ACHN (cell line): ENCODE results near the gene AP1G1.
"Not testable (repeated sequence)": the region's sequence is repeated elsewhere in the genome, so short reads cannot be mapped to it uniquely, and the experiment has no call there.

Experiments used
- DNase-seq: peaks from one replicate; pipeline ENCODE4 v3.0.0-alpha.2; 2015
- in situ Hi-C: cut with HindIII; loops from 2 replicates; pipeline ENCODE4 v1.10.0; 2017; ENCODE audit warnings: low sequenced_read_pairs, low pct_ligation_motif_present, low pct_unique_long_range_greater_than_20kb

The AP1G1 gene

DNA sequence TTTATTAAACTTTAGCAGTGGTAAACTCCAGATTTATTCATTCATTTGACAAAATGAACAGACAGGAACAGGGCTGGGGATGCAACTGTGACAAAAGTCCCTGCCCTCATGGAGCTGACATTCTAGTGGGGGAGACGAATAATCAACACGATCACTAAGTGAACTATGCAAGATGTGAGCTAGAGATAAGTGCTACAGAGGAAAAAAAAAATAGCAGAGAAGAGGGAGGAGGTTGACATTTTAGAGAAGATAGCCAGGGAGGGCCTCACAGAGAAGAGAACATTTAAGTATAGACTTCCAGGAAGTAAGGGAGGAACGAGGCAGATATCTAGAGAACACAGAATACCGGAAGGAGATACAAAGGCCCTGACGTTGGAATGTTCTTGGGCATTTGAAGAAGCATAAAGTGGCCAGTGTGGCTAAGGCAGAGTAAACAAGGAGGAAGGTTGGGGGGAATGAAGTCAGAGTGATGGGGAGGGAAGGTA is 17.9 kb upstream of the AP1G1 start:
- in situ Hi-C loops: no loop called here
- no peak for DNase-seq

DNA sequence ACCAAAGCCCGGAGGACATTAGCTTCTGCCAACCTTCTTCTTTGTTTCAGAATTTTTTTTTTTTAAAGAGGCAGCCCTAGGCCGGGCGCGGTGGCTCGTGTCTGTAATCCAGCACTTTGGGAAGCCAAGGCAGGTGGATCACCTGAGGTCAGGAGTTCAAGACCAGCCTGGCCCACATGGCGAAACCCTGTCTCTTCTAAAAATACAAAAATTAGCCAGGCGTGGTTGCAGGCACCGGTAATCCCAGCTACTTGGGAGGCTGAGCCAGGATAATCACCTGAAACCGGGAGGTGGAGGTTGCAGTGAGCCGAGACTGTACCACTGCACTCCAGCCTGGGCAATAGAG is 8.5 kb upstream of the AP1G1 start:
- DNase-seq, in situ Hi-C loops: not testable (repeated sequence)

DNA sequence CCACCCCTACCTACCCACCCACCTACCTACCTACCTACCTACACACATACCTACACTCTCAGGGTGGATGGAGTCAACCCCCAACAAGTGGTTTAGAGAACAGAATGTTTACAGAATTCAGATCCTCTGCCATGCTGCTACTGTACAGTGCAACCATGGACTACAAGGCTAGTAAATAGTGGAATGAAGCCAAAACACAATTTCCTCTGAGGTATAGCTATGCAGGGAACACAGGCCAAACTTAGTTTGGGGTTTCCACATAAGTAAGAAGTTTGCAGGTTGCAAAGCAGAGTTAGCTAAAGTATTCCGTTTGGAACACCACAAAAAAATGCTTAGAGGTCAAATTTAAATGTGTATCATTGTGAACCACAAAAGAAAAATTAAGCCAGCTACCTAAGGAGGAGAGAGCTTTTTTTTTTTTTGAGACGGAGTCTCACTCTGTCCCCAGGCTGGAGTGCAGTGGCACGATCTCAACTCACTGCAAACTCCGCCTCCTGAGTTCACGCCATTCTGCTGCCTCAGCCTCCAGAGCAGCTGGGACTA is 2.7 kb upstream of the AP1G1 start:
- DNase-seq: no peak
- in situ Hi-C loops: no loop called here

DNA sequence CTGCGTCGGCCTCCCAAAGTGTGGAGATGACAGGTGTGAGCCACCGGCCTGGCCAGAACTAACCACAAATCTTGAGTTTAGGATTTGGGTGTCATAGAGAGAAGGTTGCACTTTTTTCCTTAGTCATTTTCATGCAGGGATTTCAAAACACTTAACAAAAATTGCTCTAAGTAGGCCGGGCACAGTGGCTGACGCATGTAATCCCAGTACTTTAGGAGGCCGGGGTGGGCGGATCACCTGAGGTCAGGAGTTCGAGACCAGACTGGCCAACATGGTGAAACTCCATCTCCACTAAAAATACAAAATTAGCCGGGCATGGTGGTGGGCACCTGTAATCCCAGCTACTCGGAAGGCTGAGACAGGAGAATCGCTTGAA is 1.5 kb upstream of the AP1G1 start:
- in situ Hi-C loops, DNase-seq: not testable (repeated sequence)

DNA sequence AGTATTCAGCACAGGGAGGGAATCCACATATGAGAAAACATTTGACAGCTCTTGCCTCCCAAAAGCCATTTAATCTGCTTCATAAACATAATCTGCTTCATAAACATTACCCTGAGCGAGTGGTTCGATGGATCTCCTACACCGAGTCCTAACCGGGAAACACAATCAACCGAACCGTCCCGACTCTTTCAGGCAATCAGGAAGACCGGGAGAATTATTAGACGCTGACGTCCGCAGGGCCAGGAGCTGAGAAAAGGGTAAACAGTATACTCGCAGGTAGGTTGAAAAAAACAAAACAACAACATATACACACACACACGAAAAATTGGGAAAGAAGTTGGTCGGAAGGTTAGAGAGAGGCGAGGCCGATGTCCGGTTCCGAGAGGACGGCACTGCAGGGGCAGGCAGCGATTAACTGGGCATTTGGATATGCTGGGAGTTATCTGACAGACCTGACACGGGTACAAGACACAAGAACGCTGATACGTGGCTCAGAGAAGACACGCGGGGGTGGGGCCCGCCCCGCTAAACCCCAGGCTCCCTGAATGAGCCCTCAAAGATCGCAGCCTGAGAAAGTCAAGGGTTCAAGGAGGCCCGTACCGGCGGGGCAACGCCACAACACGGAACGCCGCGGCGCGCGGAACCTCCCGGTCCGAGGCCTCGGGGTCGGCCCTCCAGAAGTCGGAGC is 585 bp downstream of the AP1G1 start:
- peak; percentile 56 for DNase-seq
- in situ Hi-C loops: no loop called here

DNA sequence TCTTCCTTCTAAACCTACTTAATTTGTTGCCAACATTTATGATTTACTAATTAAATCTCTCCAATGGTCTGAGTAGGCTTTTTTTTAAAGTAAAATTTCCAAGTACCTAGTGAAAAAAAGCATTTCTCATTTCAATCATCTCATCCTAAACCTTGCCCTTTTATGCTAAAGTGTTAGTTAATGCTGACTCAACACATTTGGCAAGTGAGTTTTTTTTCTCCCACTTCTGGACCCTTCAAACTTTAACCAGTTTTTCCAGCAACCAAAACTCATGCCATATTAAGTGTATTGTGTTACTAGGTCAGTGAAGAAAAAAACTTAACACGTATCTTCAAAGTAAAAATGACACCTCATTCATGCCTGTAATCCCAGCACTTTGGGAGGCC is 5.3 kb downstream of the AP1G1 start:
- in situ Hi-C loops: no loop called here
- no peak for DNase-seq

DNA sequence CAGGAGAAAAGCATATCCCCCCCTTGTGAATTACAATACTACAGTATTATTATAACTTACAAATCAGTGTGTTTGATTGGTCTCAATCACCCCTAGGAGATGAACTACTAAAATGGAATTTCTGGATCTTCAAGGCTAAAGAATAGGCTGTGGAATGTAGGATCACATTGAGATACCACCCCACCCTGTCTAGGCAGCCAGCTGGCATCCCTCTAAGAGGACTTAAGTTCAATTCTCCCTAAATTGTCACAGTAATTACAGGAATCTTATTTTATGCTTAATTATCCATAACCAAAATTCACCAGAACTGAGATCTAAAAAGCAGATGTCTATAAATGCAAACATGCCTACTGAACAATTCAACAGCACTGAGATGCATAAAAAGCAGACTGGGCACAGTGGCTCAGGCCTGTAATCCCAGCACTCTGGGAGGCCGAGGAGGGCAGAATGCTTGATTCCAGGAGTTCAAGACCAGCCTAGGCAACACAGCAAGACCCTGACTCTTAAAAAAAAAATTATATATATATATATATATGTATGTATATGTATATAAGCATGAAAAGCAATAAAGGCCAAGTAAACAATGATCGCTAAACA is 12.0 kb downstream of the AP1G1 start:
- no peak for DNase-seq
- in situ Hi-C loops: no loop called here

DNA sequence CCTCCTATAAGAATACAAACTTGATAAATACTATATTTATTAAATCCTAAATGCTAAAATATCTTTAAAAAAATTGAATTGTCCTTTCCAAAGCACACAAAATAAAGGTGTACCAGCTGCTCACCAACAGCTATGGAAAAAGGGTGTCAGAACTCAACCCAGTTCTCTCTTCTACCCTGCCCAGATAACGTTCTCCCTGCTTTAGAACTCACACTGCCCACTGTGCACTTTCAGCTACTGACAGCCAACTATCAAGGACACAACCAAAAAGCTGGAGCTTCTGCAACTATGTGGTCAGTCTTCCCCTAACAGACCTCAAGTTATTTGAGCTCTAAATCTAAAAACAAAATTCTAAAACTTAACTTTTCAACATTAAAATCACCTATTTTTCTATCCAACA is 13.7 kb downstream of the AP1G1 start:
- in situ Hi-C loops: no loop called here
- DNase-seq: no peak

DNA sequence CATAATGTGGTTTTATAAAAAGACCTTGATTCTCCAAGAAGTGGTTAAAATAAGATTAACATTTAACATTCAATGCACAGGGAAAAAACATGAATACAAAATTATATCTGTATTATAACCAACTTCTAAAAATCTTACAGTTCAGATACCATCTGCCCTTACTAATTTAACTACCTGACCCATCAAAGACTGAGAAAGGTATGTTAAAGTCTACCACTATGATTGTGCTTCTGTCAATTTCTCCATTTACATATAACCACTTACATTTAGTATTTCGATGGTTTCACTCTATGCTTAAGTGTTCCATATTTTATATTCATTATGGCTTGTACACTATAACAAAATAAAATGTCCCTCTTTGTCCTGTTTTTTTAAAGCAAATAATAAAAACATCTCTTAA is 14.6 kb downstream of the AP1G1 start:
- DNase-seq: no peak
- in situ Hi-C loops: no loop called here

DNA sequence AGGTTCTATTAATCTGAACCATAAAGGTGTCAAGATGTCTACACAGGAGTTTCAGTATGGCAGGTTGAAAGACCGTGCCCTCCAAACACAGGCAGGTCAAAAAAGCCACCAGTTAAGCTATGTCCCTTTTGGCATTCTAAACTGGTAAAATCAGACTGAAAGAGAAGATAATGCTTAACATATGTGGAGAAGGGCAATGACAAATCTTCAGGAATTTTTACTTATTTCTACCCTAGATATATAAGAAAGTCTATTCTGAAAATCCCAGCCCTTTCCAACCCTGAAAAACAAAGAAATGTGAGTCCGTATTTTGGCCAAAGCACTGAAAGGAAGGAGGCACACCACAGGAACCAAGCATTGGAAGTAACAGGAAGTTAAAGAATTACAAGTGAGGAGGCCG is 16.5 kb downstream of the AP1G1 start:
- DNase-seq: no peak
- in situ Hi-C loops: no loop called here

DNA sequence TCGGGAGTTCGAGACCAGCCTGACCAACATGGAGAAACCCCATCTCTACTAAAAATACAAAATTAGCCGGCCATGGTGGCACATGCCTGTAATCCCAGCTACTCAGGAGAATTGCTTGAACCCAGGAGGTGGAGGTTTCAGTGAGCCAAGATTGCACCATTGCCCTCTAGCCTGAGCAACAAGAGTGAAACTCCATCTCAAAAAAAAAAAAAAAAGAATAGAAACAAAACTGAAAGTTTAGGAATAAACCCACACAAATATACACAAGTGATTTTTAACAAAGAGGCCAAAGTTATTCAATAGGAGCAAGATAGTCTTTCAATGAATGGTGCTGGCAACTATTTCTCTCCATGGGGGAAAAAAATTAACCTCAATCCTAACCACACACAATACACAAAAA is 18.3 kb downstream of the AP1G1 start:
- in situ Hi-C loops: not testable (repeated sequence)

GRCh38 chr16:71789136-71789535 is 19.5 kb downstream of the AP1G1 start:
- in situ Hi-C loops: no loop called here
- DNase-seq: no peak

More for the DNA sequence above, 18.3 kb downstream of the AP1G1 start:
- not testable (repeated sequence) for DNase-seq

- in situ Hi-C loops: no loop called here
- no peak for DNase-seq
These were observed 20.1 kb downstream of the AP1G1 start for GRCh38 chr16:71788578-71788977.

- DNase-seq, in situ Hi-C loops: not testable (repeated sequence)
These were observed 23.5 kb downstream of the AP1G1 start for GRCh38 chr16:71785143-71785542.

GRCh38 chr16:71784093-71784492 is 24.5 kb downstream of the AP1G1 start:
- in situ Hi-C loops: no loop called here
- no peak for DNase-seq

GRCh38 chr16:71781741-71782140 is 26.9 kb downstream of the AP1G1 start:
- in situ Hi-C loops: no loop called here
- peak; percentile 48 for DNase-seq

DNA sequence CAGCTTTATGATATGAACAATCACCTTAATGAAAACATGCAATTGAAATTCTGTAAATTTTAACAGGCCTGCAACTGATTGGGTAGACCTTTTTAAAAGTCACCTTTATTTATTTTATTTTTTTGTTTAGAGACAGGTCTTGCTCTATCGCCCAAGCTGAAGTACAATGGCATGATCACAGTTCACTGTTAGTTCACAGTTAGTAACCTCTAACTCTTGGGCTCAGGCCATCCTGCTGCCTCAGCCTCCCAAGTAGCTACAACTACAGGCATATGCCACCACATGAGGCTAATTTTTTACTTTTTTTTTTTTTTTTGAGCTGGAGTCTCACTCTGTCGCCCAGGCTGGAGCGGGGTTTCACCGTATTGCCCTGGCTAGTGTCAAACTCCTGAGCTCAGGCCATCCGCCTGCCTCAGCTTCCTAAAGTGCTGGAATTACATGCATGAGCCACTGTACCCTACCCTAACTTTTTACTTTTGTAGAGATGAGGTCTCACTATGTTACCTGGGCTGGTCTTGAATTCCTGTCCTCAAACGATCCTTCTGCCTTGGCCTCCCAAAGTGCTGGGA is 28.0 kb downstream of the AP1G1 start:
- in situ Hi-C loops: no loop called here
- DNase-seq: peak; percentile 28

GRCh38 chr16:71778780-71779179 is 29.9 kb downstream of the AP1G1 start:
- in situ Hi-C loops: no loop called here
- DNase-seq: no peak

DNA sequence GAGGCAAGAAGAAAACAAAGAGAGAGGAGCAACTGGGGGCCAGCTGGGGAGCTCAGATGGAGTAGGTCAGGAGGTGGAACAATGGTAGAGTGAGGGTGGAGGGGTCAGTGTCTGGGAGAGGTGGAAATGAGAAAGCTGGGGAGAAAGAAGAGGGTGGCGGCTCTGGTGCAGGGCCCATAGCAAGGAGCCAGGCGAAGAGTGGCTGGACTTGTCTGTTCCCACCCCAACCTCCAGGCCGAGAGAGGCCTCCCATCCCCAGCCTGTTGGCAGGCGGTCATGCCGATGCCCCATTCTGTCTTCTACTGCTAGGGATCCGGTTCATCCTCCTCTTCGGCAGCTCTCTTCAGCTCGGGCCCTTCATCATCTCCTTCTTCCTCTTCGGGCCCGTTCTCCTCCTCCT is 31.3 kb downstream of the AP1G1 start:
- no peak for DNase-seq
- in situ Hi-C loops: no loop called here

GRCh38 chr16:71775949-71776348 is 32.7 kb downstream of the AP1G1 start:
- no peak for DNase-seq
- in situ Hi-C loops: no loop called here
